Measurements from ENCODE around the gene L1TD1. TPM values are rescaled to one million over a fixed set of nuclear protein-coding genes. Genes with fewer than 3 reads are reported as not detected.

The L1TD1 gene
- total and polyA plus RNA-seq, 2 of the 13 experiments (the other 11 are each of a cell fraction or from before 2014, with no cell fraction given) = not detected

DNA sequence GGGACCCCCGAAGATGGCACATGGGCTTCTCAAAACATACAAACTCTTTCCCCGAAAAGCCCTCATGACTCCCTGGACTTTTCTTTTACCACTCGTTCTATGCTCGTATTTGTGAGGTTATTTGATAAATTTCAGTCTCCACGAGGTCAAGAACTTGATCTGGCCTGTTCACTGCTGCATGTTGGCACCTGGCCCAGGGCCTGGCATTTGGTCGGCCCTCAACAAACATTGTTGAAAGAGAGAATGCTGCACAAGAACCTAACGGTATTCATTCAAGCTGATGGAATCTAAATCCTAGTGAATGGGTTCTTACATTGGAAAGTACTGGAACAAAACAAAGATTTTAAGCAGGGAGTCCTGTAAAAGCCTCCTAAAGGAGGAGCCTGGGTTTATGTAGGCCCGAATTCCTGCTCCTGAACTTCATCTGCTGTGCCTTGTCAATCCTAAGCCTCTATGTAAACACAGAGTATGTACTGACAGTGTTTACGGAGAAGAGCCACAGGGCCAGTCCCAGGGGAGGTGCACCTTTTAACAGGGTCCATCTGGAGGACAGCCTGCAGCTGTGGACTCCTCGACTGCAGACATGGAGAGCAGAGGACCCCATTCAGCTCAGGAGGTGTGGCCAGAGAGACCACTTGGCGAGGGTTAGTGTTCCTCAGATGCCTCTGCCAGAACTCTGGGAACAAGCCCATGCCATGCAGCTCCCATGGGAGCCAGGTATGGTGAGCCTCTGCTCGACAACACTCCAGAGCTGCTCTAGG, 46.9 kb downstream of the L1TD1 start (continued):
- TF ChIP-seq PHF5A (CRISPR knock-in tag; IDR thresholded peaks at IDR 0.05; ENCODE audit: low read depth, unreplicated experiment) (peak; percentile 72), NFE2 (CRISPR knock-in tag; IDR thresholded peaks at IDR 0.05) (no peak), ZNF230 (CRISPR knock-in tag; IDR thresholded peaks at IDR 0.05) (peak; percentile 26; the same call in 1 of the 2 replicates), ZNF605 (CRISPR knock-in tag; IDR thresholded peaks at IDR 0.05) (peak; percentile 70; the same call in 1 of the 2 replicates), MEF2D (CRISPR knock-in tag; IDR thresholded peaks at IDR 0.05) (no peak), ZC3H13 (CRISPR knock-in tag; IDR thresholded peaks at IDR 0.05) (no peak), ZNF20 (CRISPR knock-in tag; IDR thresholded peaks at IDR 0.05) (no peak), ARNTL (CRISPR knock-in tag; IDR thresholded peaks at IDR 0.05) (0 out of 2 replicates have a peak, but pooled peaks have one; percentile 28), RCOR2 (CRISPR knock-in tag; IDR thresholded peaks at IDR 0.05) (peak; percentile 89), MTA1 (CRISPR knock-in tag; IDR thresholded peaks at IDR 0.05; ENCODE audit: borderline replicate concordance) (peak; percentile 36; the same call in 1 of the 2 replicates), SSRP1 (CRISPR knock-in tag; IDR thresholded peaks at IDR 0.05) (no peak), FOXA3 (CRISPR knock-in tag; IDR thresholded peaks at IDR 0.05) (peak; percentile 98)
- TF ChIP-seq, protein P1, sequence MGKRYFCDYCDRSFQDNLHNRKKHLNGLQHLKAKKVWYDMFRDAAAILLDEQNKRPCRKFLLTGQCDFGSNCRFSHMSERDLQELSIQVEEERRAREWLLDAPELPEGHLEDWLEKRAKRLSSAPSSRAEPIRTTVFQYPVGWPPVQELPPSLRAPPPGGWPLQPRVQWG (CRISPR knock-in tag; IDR thresholded peaks at IDR 0.05; ENCODE audit: borderline replicate concordance, low read depth) = no peak
- TF ChIP-seq, protein P2, sequence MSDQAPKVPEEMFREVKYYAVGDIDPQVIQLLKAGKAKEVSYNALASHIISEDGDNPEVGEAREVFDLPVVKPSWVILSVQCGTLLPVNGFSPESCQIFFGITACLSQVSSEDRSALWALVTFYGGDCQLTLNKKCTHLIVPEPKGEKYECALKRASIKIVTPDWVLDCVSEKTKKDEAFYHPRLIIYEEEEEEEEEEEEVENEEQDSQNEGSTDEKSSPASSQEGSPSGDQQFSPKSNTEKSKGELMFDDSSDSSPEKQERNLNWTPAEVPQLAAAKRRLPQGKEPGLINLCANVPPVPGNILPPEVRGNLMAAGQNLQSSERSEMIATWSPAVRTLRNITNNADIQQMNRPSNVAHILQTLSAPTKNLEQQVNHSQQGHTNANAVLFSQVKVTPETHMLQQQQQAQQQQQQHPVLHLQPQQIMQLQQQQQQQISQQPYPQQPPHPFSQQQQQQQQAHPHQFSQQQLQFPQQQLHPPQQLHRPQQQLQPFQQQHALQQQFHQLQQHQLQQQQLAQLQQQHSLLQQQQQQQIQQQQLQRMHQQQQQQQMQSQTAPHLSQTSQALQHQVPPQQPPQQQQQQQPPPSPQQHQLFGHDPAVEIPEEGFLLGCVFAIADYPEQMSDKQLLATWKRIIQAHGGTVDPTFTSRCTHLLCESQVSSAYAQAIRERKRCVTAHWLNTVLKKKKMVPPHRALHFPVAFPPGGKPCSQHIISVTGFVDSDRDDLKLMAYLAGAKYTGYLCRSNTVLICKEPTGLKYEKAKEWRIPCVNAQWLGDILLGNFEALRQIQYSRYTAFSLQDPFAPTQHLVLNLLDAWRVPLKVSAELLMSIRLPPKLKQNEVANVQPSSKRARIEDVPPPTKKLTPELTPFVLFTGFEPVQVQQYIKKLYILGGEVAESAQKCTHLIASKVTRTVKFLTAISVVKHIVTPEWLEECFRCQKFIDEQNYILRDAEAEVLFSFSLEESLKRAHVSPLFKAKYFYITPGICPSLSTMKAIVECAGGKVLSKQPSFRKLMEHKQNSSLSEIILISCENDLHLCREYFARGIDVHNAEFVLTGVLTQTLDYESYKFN (CRISPR knock-in tag; conservative IDR thresholded peaks at IDR 0.05) = peak; percentile 90
- TF ChIP-seq, protein P3, sequence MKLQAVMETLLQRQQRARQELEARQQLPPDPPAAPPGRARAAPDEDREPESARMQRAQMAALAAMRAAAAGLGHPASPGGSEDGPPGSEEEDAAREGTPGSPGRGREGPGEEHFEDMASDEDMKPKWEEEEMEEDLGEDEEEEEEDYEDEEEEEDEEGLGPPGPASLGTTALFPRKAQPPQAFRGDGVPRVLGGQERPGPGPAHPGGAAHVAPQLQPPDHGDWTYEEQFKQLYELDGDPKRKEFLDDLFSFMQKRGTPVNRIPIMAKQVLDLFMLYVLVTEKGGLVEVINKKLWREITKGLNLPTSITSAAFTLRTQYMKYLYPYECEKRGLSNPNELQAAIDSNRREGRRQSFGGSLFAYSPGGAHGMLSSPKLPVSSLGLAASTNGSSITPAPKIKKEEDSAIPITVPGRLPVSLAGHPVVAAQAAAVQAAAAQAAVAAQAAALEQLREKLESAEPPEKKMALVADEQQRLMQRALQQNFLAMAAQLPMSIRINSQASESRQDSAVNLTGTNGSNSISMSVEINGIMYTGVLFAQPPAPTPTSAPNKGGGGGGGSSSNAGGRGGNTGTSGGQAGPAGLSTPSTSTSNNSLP (IDR thresholded peaks at IDR 0.05; ENCODE audit: low read depth, low read length) = 0 out of 2 replicates have a peak, but pooled peaks have one; percentile 41
- TF ChIP-seq, protein P4, sequence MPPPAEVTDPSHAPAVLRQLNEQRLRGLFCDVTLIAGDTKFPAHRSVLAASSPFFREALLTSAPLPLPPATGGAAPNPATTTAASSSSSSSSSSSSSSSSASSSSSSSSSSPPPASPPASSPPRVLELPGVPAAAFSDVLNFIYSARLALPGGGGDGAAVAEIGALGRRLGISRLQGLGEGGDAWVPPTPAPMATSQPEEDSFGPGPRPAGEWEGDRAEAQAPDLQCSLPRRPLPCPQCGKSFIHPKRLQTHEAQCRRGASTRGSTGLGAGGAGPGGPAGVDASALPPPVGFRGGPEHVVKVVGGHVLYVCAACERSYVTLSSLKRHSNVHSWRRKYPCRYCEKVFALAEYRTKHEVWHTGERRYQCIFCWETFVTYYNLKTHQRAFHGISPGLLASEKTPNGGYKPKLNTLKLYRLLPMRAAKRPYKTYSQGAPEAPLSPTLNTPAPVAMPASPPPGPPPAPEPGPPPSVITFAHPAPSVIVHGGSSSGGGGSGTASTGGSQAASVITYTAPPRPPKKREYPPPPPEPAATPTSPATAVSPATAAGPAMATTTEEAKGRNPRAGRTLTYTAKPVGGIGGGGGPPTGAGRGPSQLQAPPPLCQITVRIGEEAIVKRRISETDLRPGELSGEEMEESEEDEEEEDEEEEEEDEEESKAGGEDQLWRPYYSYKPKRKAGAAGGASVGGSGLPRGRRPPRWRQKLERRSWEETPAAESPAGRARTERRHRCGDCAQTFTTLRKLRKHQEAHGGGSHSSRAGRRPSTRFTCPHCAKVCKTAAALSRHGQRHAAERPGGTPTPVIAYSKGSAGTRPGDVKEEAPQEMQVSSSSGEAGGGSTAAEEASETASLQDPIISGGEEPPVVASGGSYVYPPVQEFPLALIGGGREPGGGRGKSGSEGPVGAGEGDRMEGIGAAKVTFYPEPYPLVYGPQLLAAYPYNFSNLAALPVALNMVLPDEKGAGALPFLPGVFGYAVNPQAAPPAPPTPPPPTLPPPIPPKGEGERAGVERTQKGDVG (CRISPR knock-in tag; IDR thresholded peaks at IDR 0.05; ENCODE audit: borderline replicate concordance) = no peak
